Panc1 (cell line): Measurements from ENCODE around the gene DYNC1H1. TPM values are rescaled to one million over a fixed set of nuclear protein-coding genes. Genes with fewer than 3 reads are reported as not detected.

ENCODE experiments used
- ATAC-seq: fragments of 200-7000 bp; cut with Tn5 transposase; 2 replicates; pipeline ENCODE4 v1.9.1; 2020; ENCODE audit warnings: mild to moderate bottlenecking, moderate library complexity
- BruUV-seq: library from RNA; stranded (reverse); fragments of 400-500 nt; replicated peaks from 2 replicates; lab custom pipeline; 2021; lab: Mats Ljungman, UMichigan
- CTCF ChIA-PET: fragments of 300-600 bp; sonication (Branson Sonifier 250); formaldehyde crosslinking; loops from one replicate; lab custom pipeline; 2022; ENCODE audit warnings: antibody characterized with exemption; lab: Charles Lee
- POLR2A ChIA-PET: fragments of 300-600 bp; sonication (Branson Sonifier 250); formaldehyde crosslinking; loops from one replicate; lab custom pipeline; 2022; ENCODE audit warnings: antibody characterized with exemption; lab: Charles Lee
- DNase-seq: peaks from one replicate; pipeline ENCODE4 v3.0.0-alpha.2; 2010; ENCODE audit warnings: low read depth, low spot score
- H3K27ac ChIP-seq: 2 replicates; pipeline ENCODE4 v1.5.1; 2011; ENCODE audit warnings: mild to moderate bottlenecking, low read length, inconsistent platforms
- H3K27me3 ChIP-seq: fragments of 200-500 bp; sonication (Bioruptor generic); 2 replicates; pipeline ENCODE4 v1.6.0; 2014; ENCODE audit warnings: low read length, inconsistent platforms; ENCODE audit not compliant: control insufficient read depth, insufficient read depth
- H3K36me3 ChIP-seq: fragments of 200-500 bp; sonication (Bioruptor generic); 2 replicates; pipeline ENCODE4 v1.5.1; 2014; ENCODE audit warnings: inconsistent platforms, mild to moderate bottlenecking, low read length, moderate library complexity; ENCODE audit not compliant: control insufficient read depth, insufficient read depth
- H3K4me1 ChIP-seq: 2 replicates; pipeline ENCODE4 v1.5.1; 2011; ENCODE audit warnings: inconsistent platforms, mild to moderate bottlenecking, low read length, moderate library complexity; ENCODE audit not compliant: control insufficient read depth, insufficient read depth
- H3K4me3 ChIP-seq, 2 experiments: 2 replicates each; pipeline ENCODE4 v1.5.1; 2011 to 2012; ENCODE audit warnings: low read depth in 2 of 2, low read length in 2 of 2, mild to moderate bottlenecking in 2 of 2, inconsistent platforms in 1 of 2, moderate library complexity in 1 of 2
- H3K9me3 ChIP-seq: fragments of 200-500 bp; sonication (Bioruptor generic); 2 replicates; pipeline ENCODE4 v1.5.1; 2014; ENCODE audit warnings: low read depth, mild to moderate bottlenecking, inconsistent platforms, low read length, moderate library complexity; ENCODE audit not compliant: control insufficient read depth, insufficient read depth
- POLR2AphosphoS5 ChIP-seq: IDR thresholded peaks from 2 replicates; pipeline ENCODE4 v1.6.1; 2012; ENCODE audit warnings: mild to moderate bottlenecking, low read depth, low read length, moderate library complexity
- SIN3A ChIP-seq: IDR thresholded peaks from 2 replicates; pipeline ENCODE4 v1.6.1; 2012; ENCODE audit warnings: low read depth, mild to moderate bottlenecking, low read length, moderate library complexity, borderline replicate concordance; ENCODE audit not compliant: insufficient read depth
- TCF7L2 ChIP-seq: IDR thresholded peaks from 2 replicates; pipeline ENCODE4 v1.6.1; 2011; ENCODE audit warnings: mild to moderate bottlenecking, low read depth, low read length, inconsistent platforms
- in situ Hi-C: cut with HindIII; loops from 2 replicates; pipeline ENCODE4 v1.10.0; 2016; ENCODE audit warnings: low sequenced_read_pairs, low pct_unique_long_range_greater_than_20kb
- intact Hi-C: fragments of 100-400 bp; cut with micrococcal nuclease; formaldehyde crosslinking; loops from one replicate; pipeline ENCODE4 v1.10.0; 2022; ENCODE audit not compliant: unreplicated experiment
- total RNA-seq: library from RNA; stranded (reverse); gene quantifications from one replicate; pipeline ENCODE4 v1.2.1, GENCODE V29; 2021; ENCODE audit not compliant: unreplicated experiment
- TF ChIP-seq, protein P1 (sequence below): fragments of 450-650 bp; IDR thresholded peaks from 2 replicates; pipeline ENCODE4 v1.5.1; 2017; ENCODE audit warnings: mild to moderate bottlenecking
- TF ChIP-seq, protein P2 (sequence below), 2 experiments: IDR thresholded peaks; 2 replicates each; pipeline ENCODE4 v1.6.1; 2011 to 2012; ENCODE audit warnings: low read depth in 2 of 2, control low read depth in 1 of 2, low read length in 1 of 2, mild to moderate bottlenecking in 1 of 2, moderate library complexity in 1 of 2; ENCODE audit not compliant: insufficient read depth in 1 of 2

DYNC1H1 gene
- total RNA-seq, 1 experiment from 2014 or later = 382 TPM

DNA sequence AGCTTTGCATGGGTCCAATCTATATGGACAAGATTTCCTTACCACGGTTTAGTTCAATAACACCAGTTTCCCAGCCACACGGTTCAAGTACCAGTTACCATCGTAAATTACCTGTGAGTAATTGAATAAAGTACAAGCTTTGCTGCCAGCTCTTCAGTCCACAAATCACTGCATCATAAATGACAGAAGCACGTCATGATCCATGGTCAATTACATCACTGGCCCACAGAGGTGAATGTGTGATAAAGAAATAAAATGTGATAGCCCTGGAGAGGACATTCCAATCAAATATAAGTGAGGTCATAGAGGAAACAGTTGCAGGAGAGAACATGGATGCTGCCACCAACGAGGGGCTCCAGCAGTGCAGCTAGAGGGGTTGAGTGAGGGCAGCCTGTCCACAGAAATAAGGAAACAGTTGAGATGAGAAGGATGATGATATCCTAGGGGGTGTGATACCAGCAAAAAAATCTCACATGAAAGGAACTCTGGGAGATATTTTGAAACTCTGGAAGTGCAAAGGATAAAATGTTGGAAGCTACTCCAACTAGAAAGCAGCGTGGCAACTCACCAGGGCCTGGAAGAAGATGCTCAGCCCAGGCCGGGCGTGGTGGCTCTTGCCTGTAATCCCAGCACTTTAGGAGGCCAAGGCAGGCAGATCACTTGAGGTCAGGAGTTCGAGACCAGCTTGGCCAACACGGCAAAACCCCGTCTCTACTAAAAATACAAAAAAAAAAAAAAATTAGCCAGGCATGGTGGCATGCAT, 5.8 kb upstream of the DYNC1H1 start:
- POLR2A ChIA-PET = interaction anchor here (0.6 kb wide), 1 partner anchor 185 kb away, joined by 18 read pairs; no protein-coding TSS in a partner anchor
- in situ Hi-C loops = no loop called here
- CTCF ChIA-PET = interaction anchor here (0.6 kb wide), 2 partner anchors 188 to 190 kb away, joined by 5 to 9 read pairs; no protein-coding TSS in a partner anchor

DNA sequence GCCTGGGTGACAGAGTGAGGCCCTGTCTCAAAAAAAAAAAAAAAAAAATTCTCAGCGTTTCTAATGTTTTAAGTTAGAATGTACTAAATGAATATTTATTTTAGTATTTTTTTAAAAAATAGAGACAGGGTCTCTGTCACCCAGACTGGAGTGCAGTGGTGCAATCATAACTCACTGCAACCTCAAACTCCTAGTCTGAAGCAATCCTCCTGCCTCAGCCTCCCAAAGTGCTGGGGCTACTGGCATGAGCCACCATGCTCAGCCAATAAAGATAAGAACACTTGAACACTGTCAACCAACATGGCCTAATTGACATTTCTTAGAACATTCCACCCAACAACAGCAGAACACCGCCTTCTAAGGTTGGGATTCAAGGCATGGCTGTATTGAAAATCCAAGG, 5.1 kb upstream of the DYNC1H1 start:
- Histone ChIP-seq H3K4me1 (no peaks in the 10 kb centered on the region), H3K9me3 (no peaks in the 10 kb centered on the region), H3K36me3 (no peaks in the 10 kb centered on the region), H3K27ac (no peak overlapping the region), H3K4me3 (no peak overlapping the region), H3K27me3 (no peaks in the 10 kb centered on the region)
- no peak for TF ChIP-seq TCF7L2
- TF ChIP-seq SIN3A = no peak
- TF ChIP-seq, protein P1, sequence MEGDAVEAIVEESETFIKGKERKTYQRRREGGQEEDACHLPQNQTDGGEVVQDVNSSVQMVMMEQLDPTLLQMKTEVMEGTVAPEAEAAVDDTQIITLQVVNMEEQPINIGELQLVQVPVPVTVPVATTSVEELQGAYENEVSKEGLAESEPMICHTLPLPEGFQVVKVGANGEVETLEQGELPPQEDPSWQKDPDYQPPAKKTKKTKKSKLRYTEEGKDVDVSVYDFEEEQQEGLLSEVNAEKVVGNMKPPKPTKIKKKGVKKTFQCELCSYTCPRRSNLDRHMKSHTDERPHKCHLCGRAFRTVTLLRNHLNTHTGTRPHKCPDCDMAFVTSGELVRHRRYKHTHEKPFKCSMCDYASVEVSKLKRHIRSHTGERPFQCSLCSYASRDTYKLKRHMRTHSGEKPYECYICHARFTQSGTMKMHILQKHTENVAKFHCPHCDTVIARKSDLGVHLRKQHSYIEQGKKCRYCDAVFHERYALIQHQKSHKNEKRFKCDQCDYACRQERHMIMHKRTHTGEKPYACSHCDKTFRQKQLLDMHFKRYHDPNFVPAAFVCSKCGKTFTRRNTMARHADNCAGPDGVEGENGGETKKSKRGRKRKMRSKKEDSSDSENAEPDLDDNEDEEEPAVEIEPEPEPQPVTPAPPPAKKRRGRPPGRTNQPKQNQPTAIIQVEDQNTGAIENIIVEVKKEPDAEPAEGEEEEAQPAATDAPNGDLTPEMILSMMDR = no peak
- intact Hi-C loops = no loop called here
- ChIA-PET POLR2A (no interaction called here), CTCF (interaction anchor here (0.6 kb wide), 1 partner anchor 16 kb away, joined by 5 read pairs; no protein-coding TSS in a partner anchor)
- BruUV-seq = no TSS peak
- in situ Hi-C loops = no loop called here
- DNase-seq = no peak
- ATAC-seq = no peak

More for the DNA sequence above, 5.8 kb upstream of the DYNC1H1 start:
- no TSS peak for BruUV-seq
- TF ChIP-seq TCF7L2 (no peak), POLR2AphosphoS5 (no peak), SIN3A (no peak)
- TF ChIP-seq, protein P1 = no peak
- TF ChIP-seq, protein P2, sequence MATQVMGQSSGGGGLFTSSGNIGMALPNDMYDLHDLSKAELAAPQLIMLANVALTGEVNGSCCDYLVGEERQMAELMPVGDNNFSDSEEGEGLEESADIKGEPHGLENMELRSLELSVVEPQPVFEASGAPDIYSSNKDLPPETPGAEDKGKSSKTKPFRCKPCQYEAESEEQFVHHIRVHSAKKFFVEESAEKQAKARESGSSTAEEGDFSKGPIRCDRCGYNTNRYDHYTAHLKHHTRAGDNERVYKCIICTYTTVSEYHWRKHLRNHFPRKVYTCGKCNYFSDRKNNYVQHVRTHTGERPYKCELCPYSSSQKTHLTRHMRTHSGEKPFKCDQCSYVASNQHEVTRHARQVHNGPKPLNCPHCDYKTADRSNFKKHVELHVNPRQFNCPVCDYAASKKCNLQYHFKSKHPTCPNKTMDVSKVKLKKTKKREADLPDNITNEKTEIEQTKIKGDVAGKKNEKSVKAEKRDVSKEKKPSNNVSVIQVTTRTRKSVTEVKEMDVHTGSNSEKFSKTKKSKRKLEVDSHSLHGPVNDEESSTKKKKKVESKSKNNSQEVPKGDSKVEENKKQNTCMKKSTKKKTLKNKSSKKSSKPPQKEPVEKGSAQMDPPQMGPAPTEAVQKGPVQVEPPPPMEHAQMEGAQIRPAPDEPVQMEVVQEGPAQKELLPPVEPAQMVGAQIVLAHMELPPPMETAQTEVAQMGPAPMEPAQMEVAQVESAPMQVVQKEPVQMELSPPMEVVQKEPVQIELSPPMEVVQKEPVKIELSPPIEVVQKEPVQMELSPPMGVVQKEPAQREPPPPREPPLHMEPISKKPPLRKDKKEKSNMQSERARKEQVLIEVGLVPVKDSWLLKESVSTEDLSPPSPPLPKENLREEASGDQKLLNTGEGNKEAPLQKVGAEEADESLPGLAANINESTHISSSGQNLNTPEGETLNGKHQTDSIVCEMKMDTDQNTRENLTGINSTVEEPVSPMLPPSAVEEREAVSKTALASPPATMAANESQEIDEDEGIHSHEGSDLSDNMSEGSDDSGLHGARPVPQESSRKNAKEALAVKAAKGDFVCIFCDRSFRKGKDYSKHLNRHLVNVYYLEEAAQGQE (IDR thresholded peaks at IDR 0.05; ENCODE audit: insufficient read depth in 1 of 2, low read depth in 2 of 2, low read length in 1 of 2) = no peak
- Histone ChIP-seq H3K27ac (no peak overlapping the region), H3K4me1 (no peaks in the 10 kb centered on the region), H3K27me3 (no peaks in the 10 kb centered on the region), H3K9me3 (no peaks in the 10 kb centered on the region), H3K36me3 (no peaks in the 10 kb centered on the region), H3K4me3 (no peak overlapping the region)
- ATAC-seq (no peak), DNase-seq (no peak)
- intact Hi-C loops = no loop called here
